ENCODE data around the gene KIF12.

Gene KIF12

GRCh38 chr9:114123031-114123977 lies 24.2 kb upstream of the KIF12 start:
- DNase-seq (ENCODE audit: low read depth) = no peak

- DNase-seq (ENCODE audit: low read depth) = no peak
Observed at GRCh38 chr9:114122136-114123027, 23.3 kb upstream of the KIF12 start.

GRCh38 chr9:114121227-114122135 lies 22.4 kb upstream of the KIF12 start:
- no peak for DNase-seq (ENCODE audit: low read depth)

GRCh38 chr9:114120192-114121014 lies 21.3 kb upstream of the KIF12 start:
- no peak for DNase-seq (ENCODE audit: low read depth)

GRCh38 chr9:114119242-114120191 lies 20.4 kb upstream of the KIF12 start:
- DNase-seq (ENCODE audit: low read depth) = no peak

- DNase-seq (ENCODE audit: low read depth) = no peak
Observed at GRCh38 chr9:114117996-114118830, 19.1 kb upstream of the KIF12 start.

- no peak for DNase-seq (ENCODE audit: low read depth)
Observed at GRCh38 chr9:114117614-114117995, 18.5 kb upstream of the KIF12 start.

DNA sequence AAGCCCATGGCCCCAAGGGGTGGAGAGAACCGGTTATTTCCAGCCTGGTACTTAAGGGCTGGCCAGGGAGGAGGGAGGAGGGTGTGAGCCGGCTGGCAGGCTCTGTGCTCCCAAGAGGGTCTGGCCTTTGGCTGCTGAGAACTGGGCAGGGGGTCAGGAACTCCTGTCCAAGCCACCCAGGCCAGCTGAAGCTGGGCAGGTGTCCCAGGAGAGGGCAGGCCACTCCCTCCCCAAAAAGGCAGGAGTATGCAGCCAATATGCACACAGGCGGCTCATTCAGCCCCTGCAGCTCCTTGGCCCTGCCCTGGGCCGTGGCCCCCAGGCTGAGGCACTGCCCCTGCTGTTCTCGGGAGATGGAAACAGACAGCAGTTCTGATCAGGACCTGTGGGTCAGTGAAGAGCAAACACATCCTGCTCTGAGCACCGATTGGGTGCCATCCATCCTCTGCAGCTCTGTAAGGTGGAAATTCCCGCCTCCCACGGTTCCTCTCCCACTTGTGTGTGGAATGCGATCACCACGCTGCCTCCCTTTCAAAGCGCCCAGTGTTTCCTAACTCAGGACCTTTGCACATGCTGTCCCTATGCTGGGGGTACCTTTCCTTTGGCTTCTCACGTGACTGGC lies 17.1 kb upstream of the KIF12 start:
- DNase-seq (ENCODE audit: low read depth) = no peak

GRCh38 chr9:114115654-114116125 lies 16.6 kb upstream of the KIF12 start:
- DNase-seq (ENCODE audit: low read depth) = no peak

GRCh38 chr9:114114364-114114763 lies 15.3 kb upstream of the KIF12 start:
- DNase-seq (ENCODE audit: low read depth) = no peak

- DNase-seq (ENCODE audit: low read depth) = peak; percentile 33
Observed at GRCh38 chr9:114112778-114113584, 13.9 kb upstream of the KIF12 start.

- no peak for DNase-seq (ENCODE audit: low read depth)
Observed at GRCh38 chr9:114112325-114112724, 13.2 kb upstream of the KIF12 start.

GRCh38 chr9:114110180-114110579 lies 11.1 kb upstream of the KIF12 start:
- DNase-seq (ENCODE audit: low read depth) = peak; percentile 61

DNA sequence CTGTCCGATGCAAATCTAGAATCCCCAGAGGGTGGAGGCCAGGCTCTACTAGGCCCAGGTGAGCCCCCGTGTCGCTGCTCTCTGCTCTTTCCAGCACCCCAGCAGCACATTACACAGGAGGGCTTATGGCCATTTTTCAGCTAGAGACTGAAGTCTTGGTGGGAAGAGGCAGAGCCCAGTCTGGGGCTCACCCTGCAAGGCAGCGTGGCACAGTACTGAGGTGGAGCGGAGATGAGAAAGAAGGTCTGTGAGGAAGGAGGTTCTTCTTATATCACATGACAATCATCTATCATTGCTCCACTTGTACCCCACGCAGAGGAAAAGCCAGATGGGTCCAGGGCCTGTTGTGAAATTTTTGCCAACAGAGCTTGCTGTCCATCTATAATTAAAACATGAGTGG lies 10.0 kb upstream of the KIF12 start:
- DNase-seq (ENCODE audit: low read depth) = no peak

GRCh38 chr9:114108016-114108833 lies 9.1 kb upstream of the KIF12 start:
- peak; percentile 36 for DNase-seq (ENCODE audit: low read depth)

GRCh38 chr9:114107286-114108001 lies 8.4 kb upstream of the KIF12 start:
- DNase-seq (ENCODE audit: low read depth) = no peak
